Esophagus squamous epithelium (tissue), 5 donors: ENCODE measurements around the gene SPTLC2. TPM values are rescaled to one million over a fixed set of nuclear protein-coding genes. Genes with fewer than 3 reads are reported as not detected.
"Not testable (repeated sequence)": the region's sequence is repeated elsewhere in the genome, so short reads cannot be mapped to it uniquely, and the experiment has no call there.

Experiments used
- DNase-seq: peaks from one replicate; lab custom pipeline; 2025; lab: John Stamatoyannopoulos, UW
- H3K27ac ChIP-seq, 4 donors: fragments of 200-600 bp; sonication (generic); one replicate each; pipeline ENCODE4 v1.5.1; 2016 to 2019; ENCODE audit warnings: mild to moderate bottlenecking in 1 of 4
- H3K27me3 ChIP-seq, 4 donors: fragments of 200-600 bp; sonication (generic); 1 replicate in 3 of 4; 2 replicates in 1 of 4; pipeline versions ENCODE4 v1.5.1 to v1.6.0; 2017 to 2021; ENCODE audit warnings: antibody characterized with exemption in 1 of 4
- H3K36me3 ChIP-seq, 3 donors: fragments of 200-600 bp; sonication (generic); one replicate each; pipeline ENCODE4 v1.5.1; 2016 to 2019
- H3K4me1 ChIP-seq, 3 donors: fragments of 200-600 bp; sonication (generic); one replicate each; pipeline ENCODE4 v1.5.1; 2017 to 2019
- H3K4me3 ChIP-seq, 4 donors: fragments of 200-600 bp; sonication (generic); 1 replicate in 3 of 4; 2 replicates in 1 of 4; pipeline ENCODE4 v1.5.1; 2016 to 2019; ENCODE audit warnings: mild to moderate bottlenecking in 2 of 4, moderate library complexity in 1 of 4
- H3K9me3 ChIP-seq, 3 donors: fragments of 200-600 bp; sonication (generic); one replicate each; pipeline ENCODE4 v1.5.1; 2016 to 2019
- CTCF ChIP-seq, 6 experiments: fragments of 450-650 bp in 4 of 6; fragments of 200-600 bp in 2 of 6; sonication (generic) in 2 of 6; IDR thresholded peaks; one replicate each; pipeline ENCODE4 v1.5.1; 2016 to 2019; ENCODE audit warnings: antibody characterized with exemption in 6 of 6, mild to moderate bottlenecking in 4 of 6, moderate library complexity in 4 of 6
- POLR2A ChIP-seq, 4 donors: fragments of 450-650 bp; IDR thresholded peaks; one replicate each; pipeline ENCODE4 v1.6.1; 2017; ENCODE audit warnings: antibody characterized with exemption in 4 of 4, mild to moderate bottlenecking in 4 of 4, moderate library complexity in 3 of 4
- WGBS, 2 donors: methylation state at CpG; one replicate each; pipeline ENCODE4 v1.1.5; 2018; 5-methylcytosine and 5-hydroxymethylcytosine counted together
- intact Hi-C: fragments of 100-400 bp; cut with DNase I; formaldehyde crosslinking; loops from one replicate; pipeline ENCODE4 v1.15.0; 2022
- total RNA-seq, 4 donors: library from RNA; depleted of rRNA; stranded (reverse); fragments of >200 nt; gene quantifications; one replicate each; pipeline ENCODE4 v1.1.0, GENCODE V29; 2016
- donor health status: DM: yes; HTN: yes; CAD: no.

SPTLC2 gene
- total RNA-seq, 4 donors from 2014 or later: 35.1 to 50.5 (median 39.9) TPM

- DNase-seq: no peak
- Histone ChIP-seq H3K27me3 (no peaks in the 10 kb centered on the region), H3K9me3 (no peaks in the 10 kb centered on the region), H3K27ac (peak overlapping the region; percentile 68 to 89 (median 74)), H3K4me1 (peaks cover 0 to 19% (median 10%) of the 10 kb centered on the region in 3 donors), H3K36me3 (no peaks in the 10 kb centered on the region), H3K4me3 (peak overlapping the region in 2 of 4 donors; percentile 49 to 70)
- 72 to 73% methylated on average over 15 of the region's 16 CpGs for WGBS, 2 donors
- TF ChIP-seq CTCF (IDR thresholded peaks at IDR 0.05) (no peak), POLR2A (IDR thresholded peaks at IDR 0.05) (no peak)
- intact Hi-C loops: no loop called here
Measured at GRCh38 chr14:77640756-77641533, 24.5 kb upstream of the SPTLC2 start.

DNA sequence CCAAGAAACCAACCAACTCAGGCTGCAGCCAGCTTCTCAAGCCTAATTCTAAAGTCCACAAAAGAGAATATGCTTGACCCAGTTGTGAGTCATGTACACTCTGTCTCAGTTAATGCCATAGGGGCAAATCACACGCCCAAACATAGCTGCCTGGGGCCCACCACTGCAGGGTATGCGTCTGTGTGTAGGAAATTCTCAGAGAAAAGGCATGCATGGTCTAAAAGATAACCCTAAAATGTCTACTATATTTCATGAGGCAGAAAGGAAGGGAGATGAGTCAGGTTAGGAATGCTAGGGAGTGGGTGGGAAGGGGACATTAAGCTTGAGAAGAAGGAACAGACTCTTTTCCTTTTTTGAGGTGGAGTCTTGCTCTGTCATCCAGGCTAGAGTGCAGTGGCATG lies 22.3 kb upstream of the SPTLC2 start:
- WGBS, 2 donors: 33 to 38% methylated on average over 2 of the region's 2 CpGs
- intact Hi-C loops: no loop called here
- H3K9me3 ChIP-seq: no peaks in the 10 kb centered on the region

GRCh38 chr14:77635869-77636268 lies 19.4 kb upstream of the SPTLC2 start:
- H3K27me3 ChIP-seq, H3K4me1 ChIP-seq, H3K27ac ChIP-seq, DNase-seq, intact Hi-C loops, H3K9me3 ChIP-seq, H3K36me3 ChIP-seq, H3K4me3 ChIP-seq: not testable (repeated sequence)
- 82 to 100% methylated on average over 1 to 4 of the region's 4 CpGs for WGBS, 2 donors

More for the DNA sequence above, 22.3 kb upstream of the SPTLC2 start:
- no peak for TF ChIP-seq POLR2A (IDR thresholded peaks at IDR 0.05)
- TF ChIP-seq CTCF (IDR thresholded peaks at IDR 0.05): no peak
- no peak for DNase-seq
- Histone ChIP-seq H3K4me3 (no peak overlapping the region), H3K36me3 (no peaks in the 10 kb centered on the region), H3K27ac (no peak overlapping the region), H3K4me1 (peaks cover 0 to 19% (median 10%) of the 10 kb centered on the region in 3 donors), H3K27me3 (no peaks in the 10 kb centered on the region)

DNA sequence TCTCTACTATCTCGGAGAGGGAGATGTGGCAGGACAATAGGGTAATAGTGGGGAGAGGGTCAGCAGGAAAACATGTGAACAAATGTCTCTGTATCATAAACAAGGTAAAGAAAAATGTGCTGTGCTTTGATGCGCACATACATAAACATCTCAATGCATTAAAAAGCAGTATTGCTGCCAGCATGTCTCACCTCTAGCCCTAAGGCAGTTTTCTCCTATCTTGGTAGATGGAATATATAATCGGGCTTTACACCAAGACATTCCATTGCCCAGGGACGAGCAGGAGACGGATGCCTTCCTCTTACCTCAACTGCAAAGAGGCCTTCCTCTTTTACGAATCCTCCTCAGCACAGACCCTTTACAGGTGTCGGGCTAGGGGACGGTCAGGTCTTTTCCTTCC lies 19.0 kb upstream of the SPTLC2 start:
- DNase-seq, H3K4me3 ChIP-seq, H3K4me1 ChIP-seq, H3K27ac ChIP-seq, H3K27me3 ChIP-seq, H3K36me3 ChIP-seq, intact Hi-C loops, H3K9me3 ChIP-seq: not testable (repeated sequence)
- WGBS, 2 donors: 65 to 80% methylated on average over 7 of the region's 8 CpGs

DNA sequence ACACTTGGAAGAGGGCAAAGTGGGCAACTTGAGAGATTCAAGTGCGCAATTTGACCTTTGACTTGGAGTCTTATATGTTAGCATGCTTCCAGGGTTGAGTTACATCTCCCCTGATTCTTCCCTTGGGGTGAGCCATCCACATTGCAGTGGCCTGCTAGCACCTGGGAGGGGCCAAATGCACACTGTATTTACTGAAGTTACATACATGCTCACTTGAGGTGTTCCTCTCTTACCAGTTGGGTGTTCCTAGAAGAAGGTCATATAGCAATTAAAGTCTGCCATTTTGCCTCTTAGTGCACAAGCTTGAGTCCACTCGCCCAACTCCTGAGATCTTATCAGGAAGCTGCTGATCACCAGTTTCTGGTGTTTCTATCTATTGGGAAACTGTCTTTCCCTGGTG lies 13.7 kb upstream of the SPTLC2 start:
- TF ChIP-seq CTCF (IDR thresholded peaks at IDR 0.05) (no peak), POLR2A (IDR thresholded peaks at IDR 0.05) (no peak)
- intact Hi-C loops: no loop called here
- 65 to 73% methylated on average over 2 of the region's 2 CpGs for WGBS, 2 donors
- no peak overlapping the region for H3K4me3 ChIP-seq
- no peaks in the 10 kb centered on the region for H3K9me3 ChIP-seq
- no peak for DNase-seq
- H3K4me1 ChIP-seq: no peaks in the 10 kb centered on the region
- H3K27ac ChIP-seq: no peak overlapping the region
- no peaks in the 10 kb centered on the region for H3K27me3 ChIP-seq
- H3K36me3 ChIP-seq: no peaks in the 10 kb centered on the region

DNA sequence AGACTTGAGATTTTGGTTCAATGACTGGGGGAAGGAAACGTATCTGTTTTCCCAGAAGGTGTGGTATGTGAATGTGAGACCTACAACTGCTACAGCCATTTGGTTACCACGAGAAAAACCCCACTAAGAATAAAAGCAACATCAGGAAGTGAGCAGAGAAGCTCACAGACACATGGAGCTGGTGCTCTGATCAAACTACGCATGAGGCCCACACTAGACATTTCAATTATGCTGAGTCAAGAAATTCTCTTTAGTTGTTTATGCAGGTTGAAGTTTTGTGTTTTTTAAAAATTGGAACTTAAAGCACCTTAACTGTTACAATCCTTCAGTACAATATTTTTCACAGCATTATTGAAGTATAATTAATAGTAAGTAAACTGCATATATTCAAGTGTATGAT lies 8.9 kb upstream of the SPTLC2 start:
- H3K4me1 ChIP-seq: peaks cover 0 to 9% (median 0%) of the 10 kb centered on the region in 3 donors
- no peak overlapping the region for H3K27ac ChIP-seq
- WGBS, 2 donors: 59 to 69% methylated on average over 3 of the region's 3 CpGs
- H3K27me3 ChIP-seq: no peaks in the 10 kb centered on the region
- no peaks in the 10 kb centered on the region for H3K9me3 ChIP-seq
- TF ChIP-seq CTCF (IDR thresholded peaks at IDR 0.05): no peak
- TF ChIP-seq POLR2A (IDR thresholded peaks at IDR 0.05): no peak
- no peaks in the 10 kb centered on the region for H3K36me3 ChIP-seq
- no peak overlapping the region for H3K4me3 ChIP-seq
- DNase-seq: no peak
- intact Hi-C loops: no loop called here
